SK-N-MC (cell line): Measurements from ENCODE around the gene MTR.

Experiments
- EZH2 ChIP-seq: fragments of 200-600 bp; sonication (generic); IDR thresholded peaks from one replicate; pipeline ENCODE4 v1.6.1; 2017; ENCODE audit warnings: antibody characterized with exemption
- POLR2AphosphoS5 ChIP-seq: IDR thresholded peaks from 2 replicates; pipeline ENCODE4 v1.6.1; 2012; ENCODE audit warnings: mild to moderate bottlenecking, low read depth, low read length, borderline replicate concordance

DNA sequence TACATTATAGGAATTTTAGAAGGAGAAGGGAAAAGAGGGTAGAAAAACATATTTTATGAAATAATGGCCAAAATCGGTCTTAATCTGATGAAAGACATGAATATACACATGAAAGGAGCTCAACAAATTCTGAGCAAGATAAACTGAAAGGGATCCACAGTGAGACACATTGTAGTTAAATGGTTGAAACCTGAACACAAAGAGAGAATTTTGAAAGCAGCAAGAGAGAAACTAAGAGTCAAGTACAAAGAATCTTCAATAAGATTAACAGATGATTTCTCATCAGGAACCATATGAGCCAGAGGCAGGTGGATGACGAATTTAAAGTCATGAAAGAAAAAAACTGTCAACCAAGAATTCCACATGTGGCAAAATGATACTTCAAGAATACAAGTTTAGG lies 15.8 kb upstream of the MTR start:
- TF ChIP-seq EZH2 (no peak), POLR2AphosphoS5 (no peak)
